GM21447 (cell line): Measurements from ENCODE around the gene RSKR.
"Not testable (repeated sequence)": the region's sequence is repeated elsewhere in the genome, so short reads cannot be mapped to it uniquely, and the experiment has no call there.

Source experiments
- ATAC-seq: cut with Tn5 transposase; IDR thresholded peaks from one replicate; pipeline ENCODE4 v1.9.1; 2021; ENCODE audit not compliant: unreplicated experiment

Gene RSKR, protein sequence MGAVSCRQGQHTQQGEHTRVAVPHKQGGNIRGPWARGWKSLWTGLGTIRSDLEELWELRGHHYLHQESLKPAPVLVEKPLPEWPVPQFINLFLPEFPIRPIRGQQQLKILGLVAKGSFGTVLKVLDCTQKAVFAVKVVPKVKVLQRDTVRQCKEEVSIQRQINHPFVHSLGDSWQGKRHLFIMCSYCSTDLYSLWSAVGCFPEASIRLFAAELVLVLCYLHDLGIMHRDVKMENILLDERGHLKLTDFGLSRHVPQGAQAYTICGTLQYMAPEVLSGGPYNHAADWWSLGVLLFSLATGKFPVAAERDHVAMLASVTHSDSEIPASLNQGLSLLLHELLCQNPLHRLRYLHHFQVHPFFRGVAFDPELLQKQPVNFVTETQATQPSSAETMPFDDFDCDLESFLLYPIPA

DNA sequence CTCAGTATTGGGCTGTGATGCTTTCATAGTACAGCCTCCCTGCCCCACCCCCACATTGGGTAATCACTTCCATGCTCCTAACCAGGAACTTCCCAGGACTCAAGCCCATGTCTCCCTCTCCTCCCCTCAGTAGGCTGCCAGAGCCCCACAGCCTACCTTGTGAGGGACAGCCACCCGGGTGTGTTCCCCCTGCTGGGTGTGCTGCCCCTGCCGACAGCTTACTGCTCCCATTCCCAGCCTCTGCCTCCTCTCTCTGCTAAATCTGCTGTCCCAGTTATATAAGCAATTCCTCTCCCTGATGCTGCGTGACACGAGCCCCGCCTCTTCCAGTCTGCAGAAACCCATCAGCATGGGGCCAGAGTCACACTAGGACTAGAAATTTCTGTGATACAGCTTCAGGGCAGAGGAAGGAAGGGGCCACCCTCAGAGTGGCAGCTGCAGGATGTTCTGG lies at the start of gene RSKR:
TSS of gene RSKR (minus strand) at position 255 of the 451 bp plus-strand sequence. CDS start at position 231, 24 bp downstream.
- no peak for ATAC-seq

DNA sequence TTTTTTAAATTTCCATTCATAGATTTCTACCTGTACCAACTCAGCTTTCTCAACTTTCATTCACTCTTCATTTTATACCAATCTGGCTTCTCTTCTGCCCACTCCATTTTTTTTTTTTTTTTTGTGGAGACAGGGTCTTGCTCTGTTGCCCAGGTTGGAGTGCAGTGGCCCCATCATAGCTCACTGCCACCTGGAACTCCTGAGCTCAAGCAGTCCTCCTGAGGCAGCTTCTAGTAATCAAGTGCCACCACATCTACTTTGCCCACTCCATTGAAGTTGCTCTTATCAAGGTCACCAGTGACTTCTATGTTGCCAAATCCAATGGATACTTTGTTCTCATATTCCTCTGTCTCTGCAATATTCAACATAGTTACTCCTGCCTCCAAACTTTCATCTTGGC lies 49.7 kb upstream of the RSKR start:
- ATAC-seq = no peak

DNA sequence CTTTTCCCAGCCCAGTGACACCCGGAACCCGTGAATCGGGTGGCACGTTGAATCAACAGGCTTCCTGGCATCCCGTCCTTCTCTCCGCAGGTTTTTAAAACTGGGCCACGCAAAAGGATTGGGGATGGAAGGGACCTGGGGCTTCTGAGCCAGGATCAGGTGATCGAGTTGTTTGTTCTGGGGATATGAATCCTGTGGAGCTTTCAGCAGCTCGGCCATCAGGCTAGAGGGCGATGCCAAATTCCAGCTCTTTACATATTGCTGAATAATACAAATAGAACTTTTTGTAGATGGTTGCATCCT lies 48.5 kb upstream of the RSKR start:
- ATAC-seq = peak; percentile 11

DNA sequence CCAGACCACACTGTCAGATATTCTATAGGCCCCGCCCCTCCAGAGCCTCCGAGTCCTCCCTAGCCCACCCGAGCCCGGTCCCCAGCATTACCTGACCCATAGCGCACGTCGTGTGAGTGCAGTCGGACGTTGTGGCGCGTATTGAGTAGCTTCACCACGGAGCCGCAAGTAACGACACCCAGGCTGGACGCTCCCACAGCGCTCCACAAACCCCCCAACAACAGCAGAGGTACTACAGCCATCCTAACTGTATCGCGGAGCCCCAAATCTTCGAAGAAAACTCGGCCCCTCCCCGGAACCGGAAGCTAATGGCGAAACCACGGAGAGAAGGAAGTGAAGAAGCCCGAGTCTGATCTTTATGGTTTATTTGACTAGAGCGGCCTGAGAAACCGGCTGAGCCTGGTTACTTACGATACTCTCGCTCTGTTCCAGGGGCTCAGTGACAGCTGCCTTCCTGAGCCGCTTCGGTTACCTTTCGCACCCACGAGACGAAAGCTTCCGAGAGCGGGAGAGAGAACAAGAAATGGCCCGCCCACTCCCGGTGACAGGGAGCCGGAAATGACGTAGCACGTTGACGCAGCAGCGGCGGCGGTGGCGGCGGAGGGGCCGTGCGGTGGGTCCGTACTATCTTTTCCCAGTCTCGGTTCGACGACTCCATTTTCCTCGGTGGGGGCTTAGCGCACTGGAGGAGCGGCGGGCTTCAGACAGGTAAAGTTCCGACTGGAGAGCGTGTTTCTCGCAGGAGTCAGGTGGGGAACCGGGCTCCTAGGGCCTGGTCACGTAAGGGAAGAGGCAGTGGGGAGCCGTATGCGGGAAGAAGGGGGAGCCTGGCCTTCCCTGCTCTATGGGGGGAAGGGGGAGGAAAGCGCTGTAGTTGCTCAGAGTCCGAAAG lies 47.9 kb upstream of the RSKR start, which contains the start of the genes SDF2 and SUPT6H:
TSS of gene SDF2 (minus strand) at position 272 of the 892 bp plus-strand sequence. CDS start at position 242, 30 bp downstream.
TSS of gene SUPT6H (plus strand) at position 571 of the 892 bp plus-strand sequence. CDS start 11,197 bp downstream, outside the sequence.
- ATAC-seq = peak; percentile 75

DNA sequence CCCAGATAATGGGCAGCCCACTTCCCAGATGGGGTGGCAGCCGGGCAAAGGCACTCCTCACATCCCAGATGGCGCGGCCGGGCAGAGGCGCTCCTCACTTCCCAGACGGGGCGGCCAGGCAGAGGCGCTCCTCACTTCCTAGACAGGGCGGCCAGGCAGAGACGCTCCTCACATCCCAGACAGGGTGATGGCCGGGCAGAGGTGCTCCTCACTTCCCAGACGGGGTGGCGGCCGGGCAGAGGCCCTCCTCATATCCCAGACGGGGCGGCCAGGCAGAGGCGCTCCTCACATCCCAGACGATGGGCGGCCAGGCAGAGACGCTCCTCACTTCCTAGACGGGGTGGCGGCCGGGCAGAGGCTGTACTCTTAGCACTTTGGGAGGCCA lies 45.5 kb upstream of the RSKR start:
- not testable (repeated sequence) for ATAC-seq

DNA sequence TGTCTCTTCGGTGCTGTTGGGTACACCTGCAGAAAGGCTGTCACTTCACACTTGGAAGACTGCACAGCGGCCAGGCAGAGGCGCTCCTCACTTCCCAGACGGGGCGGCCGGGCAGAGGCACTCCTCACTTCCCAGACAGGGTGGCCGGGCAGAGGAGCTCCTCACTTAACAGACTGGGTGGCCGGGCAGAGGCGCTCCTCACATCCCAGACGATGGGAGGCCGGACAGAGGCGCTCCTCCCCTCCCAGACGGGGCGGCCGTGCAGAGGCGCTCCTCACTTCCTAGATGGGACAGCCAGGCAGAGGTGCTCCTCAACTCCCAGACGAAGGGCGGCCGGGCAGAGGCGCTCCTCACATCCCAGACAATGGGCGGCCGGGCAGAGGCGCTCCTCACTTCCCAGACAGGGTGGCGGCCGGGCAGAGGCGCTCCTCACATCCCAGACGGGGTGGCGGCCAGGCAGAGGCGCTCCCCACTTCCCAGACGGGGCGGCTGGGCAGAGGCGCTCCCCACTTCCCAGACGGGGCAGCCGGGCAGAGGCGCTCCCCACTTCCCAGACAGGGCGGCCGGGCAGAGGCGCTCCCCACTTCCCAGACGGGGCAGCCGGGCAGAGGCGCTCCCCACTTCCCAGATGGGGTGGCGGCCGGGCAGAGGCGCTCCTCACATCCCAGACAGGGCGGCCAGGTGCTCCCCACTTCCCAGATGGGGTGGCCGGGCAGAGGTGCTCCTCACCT lies 44.9 kb upstream of the RSKR start:
- not testable (repeated sequence) for ATAC-seq

DNA sequence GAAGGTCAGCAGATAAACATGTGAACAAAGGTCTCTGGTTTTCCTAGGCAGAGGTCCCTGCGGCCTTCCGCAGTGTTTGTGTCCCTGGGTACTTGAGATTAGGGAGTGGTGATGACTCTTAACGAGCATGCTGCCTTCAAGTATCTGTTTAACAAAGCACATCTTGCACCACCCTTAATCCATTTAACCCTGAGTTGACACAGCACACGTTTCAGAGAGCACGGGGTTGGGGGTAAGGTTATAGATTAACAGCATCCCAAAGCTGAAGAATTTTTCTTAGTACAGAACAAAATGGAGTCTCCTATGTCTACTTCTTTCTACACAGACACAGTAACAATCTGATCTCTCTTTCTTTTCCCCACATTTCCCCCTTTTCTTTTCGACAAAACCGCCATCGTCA lies 44.4 kb upstream of the RSKR start:
- ATAC-seq = not testable (repeated sequence)

DNA sequence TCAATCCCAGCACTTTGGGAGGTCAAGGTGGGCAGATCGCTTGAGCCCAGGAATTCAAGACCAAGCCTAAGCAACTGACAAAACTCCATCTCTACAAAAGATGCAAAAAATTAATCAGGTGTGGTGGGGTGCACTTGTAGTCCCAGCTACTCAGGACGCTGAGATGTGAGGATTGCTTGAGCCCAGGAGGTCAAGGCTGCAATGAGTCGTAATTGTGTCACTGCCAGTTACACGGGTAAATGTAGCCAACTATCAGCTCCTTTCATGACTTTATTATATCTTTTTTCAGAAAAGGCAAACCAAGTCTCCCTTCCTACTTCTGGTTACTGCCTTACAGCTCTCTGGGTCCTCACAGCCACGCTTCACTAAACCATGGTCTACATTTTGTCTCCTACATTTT lies 43.8 kb upstream of the RSKR start:
- no peak for ATAC-seq

DNA sequence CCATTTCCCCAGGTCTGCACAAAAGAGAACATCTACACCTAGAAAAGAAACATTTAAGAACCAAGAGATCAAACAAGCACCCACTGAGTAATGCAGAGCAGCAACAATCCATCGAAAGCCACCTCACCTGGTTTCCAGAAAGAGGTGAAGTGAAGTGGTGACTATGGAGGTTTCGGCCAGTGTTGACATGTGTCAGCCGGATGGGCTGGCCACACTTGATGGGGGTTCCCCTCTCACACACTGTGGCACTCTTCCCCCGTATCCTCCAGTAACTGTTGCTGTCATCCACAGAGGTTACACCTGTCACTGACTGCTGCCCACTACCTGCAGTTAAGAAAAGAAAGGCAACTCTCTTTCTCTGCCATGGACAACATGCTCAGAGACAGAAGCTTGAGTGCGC lies 41.2 kb upstream of the RSKR start:
- no peak for ATAC-seq

DNA sequence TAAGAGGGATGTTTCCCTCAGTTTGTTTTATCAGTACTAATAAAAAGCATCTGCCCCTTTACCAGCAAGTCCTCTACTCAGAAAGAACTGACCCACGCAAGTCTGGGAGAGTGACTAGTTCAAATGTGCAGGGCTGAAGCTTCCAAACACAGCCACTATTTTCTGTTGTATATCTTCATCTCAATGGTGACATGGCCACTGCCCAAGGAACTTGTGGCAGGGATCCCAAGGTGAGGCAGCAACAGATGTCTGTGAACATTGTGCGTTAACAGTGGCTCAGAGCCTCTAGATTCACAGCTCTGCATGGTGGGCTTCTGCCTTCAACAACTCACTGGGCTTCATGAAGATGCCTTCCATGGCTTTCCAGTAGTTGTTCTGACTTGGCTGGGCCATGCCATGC lies 34.7 kb upstream of the RSKR start:
- no peak for ATAC-seq

DNA sequence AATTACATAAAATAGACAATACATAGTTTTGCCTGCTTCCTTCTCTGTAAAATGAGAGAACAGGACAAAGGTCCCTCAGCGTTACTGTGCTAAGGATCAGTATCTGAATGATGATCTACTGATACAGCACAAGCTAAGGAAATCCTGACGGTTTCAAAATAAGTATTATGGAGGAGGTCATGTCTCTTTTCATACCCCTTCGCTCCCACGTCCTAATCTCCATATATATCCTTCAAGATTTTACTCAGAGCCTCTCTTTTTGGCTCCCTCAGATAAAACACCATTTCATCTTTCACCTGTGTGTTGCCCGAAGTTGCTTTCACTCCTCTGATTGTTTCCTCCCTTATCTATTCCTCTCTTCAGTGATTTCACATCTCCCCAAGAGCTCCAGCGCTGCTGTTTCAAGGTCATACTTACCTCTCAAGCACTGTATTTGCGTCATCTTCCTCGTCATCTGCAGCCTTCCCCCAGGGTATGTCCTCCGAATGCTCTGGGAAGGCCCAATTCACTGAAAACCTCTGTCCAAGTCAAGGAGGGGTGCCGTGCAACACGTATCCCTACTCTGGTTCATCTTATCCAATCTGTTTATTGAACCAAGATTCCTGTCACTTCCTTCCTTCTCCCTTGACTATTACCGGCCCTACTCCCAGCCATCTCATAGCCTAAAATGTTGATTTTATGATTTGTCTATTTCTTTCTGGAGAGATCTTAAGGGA lies 32.2 kb upstream of the RSKR start:
- no peak for ATAC-seq

DNA sequence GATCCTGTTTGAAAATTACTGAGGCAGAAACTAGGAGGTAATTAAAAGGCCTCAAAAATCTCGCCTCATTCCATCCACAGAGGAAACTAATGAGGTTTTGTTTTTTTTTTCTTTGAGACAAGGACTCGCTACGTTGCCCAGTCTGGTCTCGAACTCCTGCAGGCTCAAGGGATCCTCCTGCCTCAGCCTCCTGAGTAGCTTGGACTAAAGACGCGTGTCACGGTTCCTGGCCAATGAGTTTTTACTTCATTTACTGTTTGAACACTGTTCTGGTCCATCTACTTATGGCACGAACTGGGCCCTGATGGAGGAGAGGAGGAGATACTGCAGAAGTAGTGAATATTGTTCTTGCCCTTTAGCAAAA lies 31.6 kb upstream of the RSKR start:
- no peak for ATAC-seq

DNA sequence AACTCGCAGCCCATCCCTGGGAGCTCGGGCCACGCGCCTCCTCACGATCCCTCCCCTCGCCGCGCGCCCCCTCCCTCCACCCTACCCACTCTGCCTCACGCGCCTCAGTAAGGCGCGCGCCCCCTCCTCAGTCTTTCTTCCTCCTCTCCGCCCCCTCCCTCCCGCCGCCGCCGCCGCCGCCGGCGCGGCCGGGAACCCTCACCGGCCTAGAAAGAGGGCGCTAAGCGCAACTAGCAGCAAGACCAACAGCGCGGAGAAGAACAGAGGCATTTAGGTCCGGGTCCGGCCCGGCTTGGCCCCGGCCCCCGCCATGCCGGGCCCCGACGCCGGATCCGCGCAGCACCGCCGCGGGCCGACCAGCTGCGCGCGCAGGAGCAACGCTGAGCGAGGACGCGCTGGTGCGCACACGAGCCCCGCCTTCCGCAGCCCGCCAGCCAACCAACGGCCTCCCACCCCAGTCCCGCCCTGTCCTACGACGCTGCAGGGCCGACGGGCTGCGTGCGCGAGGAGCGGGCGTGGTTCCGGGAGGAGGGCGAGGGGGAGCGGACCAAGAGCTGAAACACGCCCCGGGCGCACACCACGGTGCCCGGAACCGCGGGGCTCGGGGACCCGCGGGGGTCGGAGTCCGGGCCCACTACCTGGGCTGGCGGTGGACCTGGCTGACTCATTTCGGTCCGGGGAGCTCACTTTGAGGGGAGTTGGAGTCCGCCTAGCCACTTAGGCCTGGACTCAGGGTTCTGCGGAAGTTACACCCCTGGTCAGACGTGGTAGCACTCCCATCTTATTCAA lies 31.0 kb upstream of the RSKR start, which contains the start of gene BLTP2:
TSS of gene BLTP2 (minus strand) at position 372 of the 789 bp plus-strand sequence. CDS start at position 270, 102 bp downstream.
- peak; percentile 81 for ATAC-seq

DNA sequence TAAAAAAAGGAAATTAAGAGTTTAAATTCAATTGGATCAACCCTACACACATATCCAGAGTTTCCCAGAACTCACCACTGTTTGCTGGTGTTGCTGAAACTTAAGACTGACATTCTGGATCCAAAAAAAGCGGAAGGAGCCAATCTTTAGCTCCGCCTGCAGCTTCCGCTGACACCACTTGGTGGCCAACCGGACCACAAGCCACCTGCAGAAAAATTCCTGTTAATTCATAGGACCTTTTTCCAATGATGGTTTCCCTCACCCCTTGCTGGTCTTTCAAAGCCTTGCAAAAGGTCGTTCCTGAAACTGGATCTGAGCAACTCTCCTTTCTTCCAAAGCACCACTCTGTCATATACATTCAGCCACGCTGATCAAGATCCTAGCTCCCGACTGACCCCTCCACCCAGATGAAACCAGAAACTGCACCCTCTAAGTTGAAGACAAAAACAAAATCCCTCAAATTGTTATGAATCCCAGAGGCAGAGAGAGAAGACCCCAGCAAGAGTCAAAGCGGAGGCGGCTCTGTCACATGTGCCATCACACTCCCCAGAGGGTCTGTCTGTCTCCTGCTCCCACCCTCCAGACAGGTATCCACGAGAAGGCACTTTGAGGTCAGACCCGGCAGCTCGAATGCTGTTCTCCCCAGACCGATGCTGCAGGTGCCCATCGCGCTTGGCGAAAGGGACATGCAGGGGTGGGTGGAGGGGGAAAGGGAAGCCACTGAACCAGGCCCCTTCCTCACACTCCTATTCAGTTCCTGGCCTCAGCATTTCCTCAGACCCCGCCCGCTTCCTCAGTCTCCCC lies 30.2 kb upstream of the RSKR start:
- peak; percentile 30 for ATAC-seq

DNA sequence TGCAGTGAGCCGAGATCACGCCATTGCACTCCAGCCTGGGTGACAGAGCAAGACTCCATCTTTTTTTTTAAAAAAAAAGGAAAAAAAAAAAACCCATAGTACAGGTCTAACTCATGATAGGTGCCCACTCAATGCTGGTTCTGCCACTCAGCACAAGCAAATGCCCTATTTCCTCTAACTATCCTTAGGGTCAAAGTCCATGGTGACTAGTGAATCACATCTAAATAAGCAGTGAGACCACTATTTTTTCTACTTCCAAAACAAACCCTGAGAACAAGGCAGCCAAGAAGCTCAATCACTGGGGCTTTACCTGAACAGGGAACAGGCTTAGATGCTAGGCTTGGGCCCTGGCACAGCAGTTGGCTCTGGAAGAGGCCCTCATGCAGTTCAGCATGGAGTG lies 27.6 kb upstream of the RSKR start:
- no peak for ATAC-seq

DNA sequence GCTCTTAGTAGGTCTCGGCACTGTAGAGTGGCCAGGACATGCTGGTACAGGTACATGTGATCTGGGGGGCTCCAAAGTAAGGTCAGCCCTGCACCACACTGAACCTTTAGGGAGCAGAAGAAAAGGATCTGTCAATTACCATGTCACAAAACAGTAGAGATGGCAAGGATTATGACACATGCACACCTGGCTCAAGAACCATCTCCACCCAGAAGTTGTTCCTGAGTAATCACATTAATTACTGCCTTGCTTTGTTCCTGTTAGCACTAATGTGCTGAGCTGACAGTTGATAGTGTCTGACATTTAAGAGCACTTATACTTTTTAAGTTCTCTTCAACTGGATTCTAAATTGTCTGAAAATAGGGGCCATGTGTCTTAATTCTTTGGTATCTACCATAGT lies 21.5 kb upstream of the RSKR start:
- ATAC-seq = no peak

DNA sequence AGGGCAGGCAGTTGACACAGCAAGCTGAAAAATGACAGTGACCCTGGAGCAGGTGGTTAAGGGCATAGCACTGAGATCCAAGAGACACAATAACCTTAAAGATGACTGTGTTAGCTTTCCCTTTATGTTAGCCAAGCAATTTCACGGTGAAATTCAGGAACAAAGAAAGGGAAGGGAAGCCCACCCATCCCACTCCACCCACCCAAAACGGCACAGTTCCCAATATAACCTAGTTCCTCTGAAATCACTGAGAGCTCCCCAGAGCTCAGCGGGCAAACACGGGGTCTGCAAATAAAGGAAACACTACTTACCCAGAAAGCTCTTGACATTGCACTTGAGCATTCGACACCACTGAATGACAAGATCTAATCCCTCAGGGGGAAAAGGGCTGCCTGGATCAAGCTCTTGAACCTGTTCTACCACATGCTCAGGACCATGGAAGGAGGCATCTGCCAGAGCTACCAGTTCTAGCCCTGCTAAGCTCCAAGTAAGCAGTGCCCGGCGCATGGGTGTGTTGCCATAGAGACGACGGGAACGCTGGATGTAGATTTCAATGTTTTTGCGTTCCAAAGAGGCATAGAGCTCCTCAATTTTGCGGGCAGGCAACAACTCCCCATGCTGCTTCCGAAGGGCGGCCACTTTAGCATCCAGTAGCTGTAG lies 20.4 kb upstream of the RSKR start:
- ATAC-seq = no peak

DNA sequence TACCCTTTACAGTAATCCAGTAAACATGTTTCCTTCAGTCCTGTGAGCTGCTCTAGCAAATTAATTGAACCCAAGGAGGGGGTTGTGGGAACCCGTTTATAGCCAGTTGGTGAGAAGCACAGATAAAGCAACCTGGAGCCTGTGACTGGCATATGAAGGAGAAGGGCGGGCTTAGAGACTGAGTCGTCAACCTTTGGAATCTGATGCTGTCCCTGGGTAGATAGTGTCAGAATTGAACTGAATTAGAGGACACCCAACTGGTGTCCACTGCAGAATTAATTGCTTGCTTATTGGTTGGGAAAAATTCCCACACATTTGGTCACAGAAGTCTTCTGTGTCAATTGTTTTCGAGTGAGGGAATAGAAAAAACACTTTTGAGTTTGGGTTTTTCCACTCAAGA lies 12.8 kb upstream of the RSKR start:
- ATAC-seq = no peak
